ENCODE results near the gene RFX2. TPM values are rescaled to one million over a fixed set of nuclear protein-coding genes. Genes with fewer than 3 reads are reported as not detected.

The RFX2 gene
- total and polyA plus RNA-seq, 9 of the 15 experiments (the other 6 are each of a cell fraction or from before 2014, with no cell fraction given): 3.6 to 18.7 (median 8.7) TPM

DNA sequence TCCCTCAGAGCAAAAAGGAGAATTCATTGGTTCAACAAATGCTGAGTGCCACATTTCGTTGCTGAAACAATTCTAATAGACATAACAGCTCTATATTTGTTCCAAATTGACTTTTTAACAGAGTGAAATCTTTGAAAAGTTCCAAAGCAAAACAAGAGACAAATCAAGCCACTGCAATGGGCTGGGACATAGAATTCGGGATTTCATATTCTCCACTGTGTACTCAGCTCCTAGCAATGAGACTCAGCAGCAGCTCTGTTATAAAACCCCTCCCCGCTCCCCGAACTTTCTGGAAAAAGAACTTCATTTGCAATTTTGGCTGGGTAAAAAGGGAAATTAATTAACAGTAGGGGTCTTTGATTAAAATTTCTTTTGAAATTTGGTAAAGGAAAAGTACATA, 11.3 kb downstream of the RFX2 start:
- H3K9me1 ChIP-seq (ENCODE audit: control insufficient read depth, insufficient read depth, low read length): no peaks in the 10 kb centered on the region
- no peaks in the 10 kb centered on the region for H3K9me3 ChIP-seq (replicated peaks; ENCODE audit: control insufficient read depth, insufficient read depth, low read depth, low read length)
- peaks cover 14 to 20% of the 10 kb centered on the region in 2 experiments; a peak in 4 of 5 replicates for H3K4me1 ChIP-seq (replicated peaks in 1 of 2; ENCODE audit: control insufficient read depth in 2 of 2, insufficient read depth in 2 of 2, low read length in 2 of 2)
- in situ Hi-C loops (cut with MboI) (no loop called here), intact Hi-C loops (cut with micrococcal nuclease) (no loop called here)
- ChIA-PET POLR2A (interaction anchor here (0.7 to 1.4 kb wide), 2 partner anchors 9 to 1760 kb away, joined by 3 to 6 read pairs; partner anchors contain the start of gene STAP2), CTCF (ENCODE audit: low intra/inter-chr PET ratio) (no interaction called here)
- no peaks in the 10 kb centered on the region for H4K20me1 ChIP-seq (replicated peaks; ENCODE audit: control insufficient read depth, insufficient read depth, low read length)
- peak; percentile 19 for FAIRE-seq
- H3K4me3 ChIP-seq: no peak overlapping the region
- no peak overlapping the region for H3K27ac ChIP-seq (ENCODE audit: extremely low read depth, low read depth, low read length)
- ATAC-seq: no peak
- BruUV-seq (replicated peaks): no TSS peak
- H3K9ac ChIP-seq (ENCODE audit: insufficient read depth in 1 of 2, low read depth in 2 of 2, low read length in 2 of 2): no peak overlapping the region
- no peaks in the 10 kb centered on the region for H3K27me3 ChIP-seq (ENCODE audit: control insufficient read depth in 2 of 2, insufficient read depth in 2 of 2, low read length in 2 of 2)
- no peak overlapping the region for H2AFZ ChIP-seq (ENCODE audit: low read depth, low read length)
- no peak overlapping the region for H3K4me2 ChIP-seq (ENCODE audit: insufficient read depth, low read length)
- 78% methylated on average over 4 of the region's 4 CpGs for WGBS (ENCODE audit: insufficient coverage, low coverage, missing lambda C conversion rate)
- no peak for DNase-seq (ENCODE audit: extremely low read depth in 1 of 4, low spot score in 3 of 4)
- peaks cover 11% of the 10 kb centered on the region for H3K79me2 ChIP-seq (ENCODE audit: control insufficient read depth, insufficient read depth, low read length)
- H3K36me3 ChIP-seq (ENCODE audit: control insufficient read depth, insufficient read depth, low read length): no peaks in the 10 kb centered on the region
- no peak for TF ChIP-seq ARID4B (CRISPR knock-in tag; IDR thresholded peaks at IDR 0.05)
- TF ChIP-seq ZNF311 (CRISPR knock-in tag; IDR thresholded peaks at IDR 0.05): no peak
- TF ChIP-seq ZNF41 (CRISPR knock-in tag; conservative IDR thresholded peaks at IDR 0.05): no peak
- TF ChIP-seq ZNF165 (CRISPR knock-in tag; IDR thresholded peaks at IDR 0.05; ENCODE audit: borderline replicate concordance): no peak
- TF ChIP-seq STAT5B (CRISPR knock-in tag; IDR thresholded peaks at IDR 0.05): no peak
- TF ChIP-seq NEUROD1 (IDR thresholded peaks at IDR 0.05; ENCODE audit: borderline replicate concordance, low read depth, low read length, partially characterized antibody): no peak
- no peak for TF ChIP-seq U2AF2 (optimal IDR thresholded peaks at IDR 0.05; ENCODE audit: low read depth, low read length)
- TF ChIP-seq EP400 (IDR thresholded peaks at IDR 0.05): no peak
- TF ChIP-seq, protein P1, sequence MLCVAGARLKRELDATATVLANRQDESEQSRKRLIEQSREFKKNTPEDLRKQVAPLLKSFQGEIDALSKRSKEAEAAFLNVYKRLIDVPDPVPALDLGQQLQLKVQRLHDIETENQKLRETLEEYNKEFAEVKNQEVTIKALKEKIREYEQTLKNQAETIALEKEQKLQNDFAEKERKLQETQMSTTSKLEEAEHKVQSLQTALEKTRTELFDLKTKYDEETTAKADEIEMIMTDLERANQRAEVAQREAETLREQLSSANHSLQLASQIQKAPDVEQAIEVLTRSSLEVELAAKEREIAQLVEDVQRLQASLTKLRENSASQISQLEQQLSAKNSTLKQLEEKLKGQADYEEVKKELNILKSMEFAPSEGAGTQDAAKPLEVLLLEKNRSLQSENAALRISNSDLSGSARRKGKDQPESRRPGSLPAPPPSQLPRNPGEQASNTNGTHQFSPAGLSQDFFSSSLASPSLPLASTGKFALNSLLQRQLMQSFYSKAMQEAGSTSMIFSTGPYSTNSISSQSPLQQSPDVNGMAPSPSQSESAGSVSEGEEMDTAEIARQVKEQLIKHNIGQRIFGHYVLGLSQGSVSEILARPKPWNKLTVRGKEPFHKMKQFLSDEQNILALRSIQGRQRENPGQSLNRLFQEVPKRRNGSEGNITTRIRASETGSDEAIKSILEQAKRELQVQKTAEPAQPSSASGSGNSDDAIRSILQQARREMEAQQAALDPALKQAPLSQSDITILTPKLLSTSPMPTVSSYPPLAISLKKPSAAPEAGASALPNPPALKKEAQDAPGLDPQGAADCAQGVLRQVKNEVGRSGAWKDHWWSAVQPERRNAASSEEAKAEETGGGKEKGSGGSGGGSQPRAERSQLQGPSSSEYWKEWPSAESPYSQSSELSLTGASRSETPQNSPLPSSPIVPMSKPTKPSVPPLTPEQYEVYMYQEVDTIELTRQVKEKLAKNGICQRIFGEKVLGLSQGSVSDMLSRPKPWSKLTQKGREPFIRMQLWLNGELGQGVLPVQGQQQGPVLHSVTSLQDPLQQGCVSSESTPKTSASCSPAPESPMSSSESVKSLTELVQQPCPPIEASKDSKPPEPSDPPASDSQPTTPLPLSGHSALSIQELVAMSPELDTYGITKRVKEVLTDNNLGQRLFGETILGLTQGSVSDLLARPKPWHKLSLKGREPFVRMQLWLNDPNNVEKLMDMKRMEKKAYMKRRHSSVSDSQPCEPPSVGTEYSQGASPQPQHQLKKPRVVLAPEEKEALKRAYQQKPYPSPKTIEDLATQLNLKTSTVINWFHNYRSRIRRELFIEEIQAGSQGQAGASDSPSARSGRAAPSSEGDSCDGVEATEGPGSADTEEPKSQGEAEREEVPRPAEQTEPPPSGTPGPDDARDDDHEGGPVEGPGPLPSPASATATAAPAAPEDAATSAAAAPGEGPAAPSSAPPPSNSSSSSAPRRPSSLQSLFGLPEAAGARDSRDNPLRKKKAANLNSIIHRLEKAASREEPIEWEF (CRISPR knock-in tag; IDR thresholded peaks at IDR 0.05): no peak
- TF ChIP-seq SIX5 (IDR thresholded peaks at IDR 0.05; ENCODE audit: borderline replicate concordance in 1 of 2, insufficient read depth in 1 of 2, low read depth in 1 of 2, low read length in 2 of 2): no peak
- no peak for TF ChIP-seq ZNF316 (IDR thresholded peaks at IDR 0.05)
- TF ChIP-seq ILK (tag; IDR thresholded peaks at IDR 0.05; ENCODE audit: borderline replicate concordance, low read depth): no peak
